Esophagus (tissue), 2 donors: ENCODE data around the gene DRAM1. TPM values are rescaled to one million over a fixed set of nuclear protein-coding genes. Genes with fewer than 3 reads are reported as not detected.

Source experiments
- H3K27ac ChIP-seq, 2 donors: one replicate each; pipeline ENCODE4 v1.5.1; 2013; ENCODE audit warnings: low read depth in 2 of 2, mild to moderate bottlenecking in 2 of 2, inconsistent platforms in 1 of 2, low read length in 1 of 2, moderate library complexity in 1 of 2
- H3K27me3 ChIP-seq, 2 donors: one replicate each; pipeline ENCODE4 v1.6.1; 2013; ENCODE audit warnings: low read length in 2 of 2, control low read depth in 1 of 2, mild to moderate bottlenecking in 1 of 2; ENCODE audit not compliant: insufficient read depth in 2 of 2, control insufficient read depth in 1 of 2
- H3K36me3 ChIP-seq, 2 donors: one replicate each; pipeline ENCODE4 v1.6.1; 2013; ENCODE audit warnings: low read length in 1 of 2; ENCODE audit not compliant: control insufficient read depth in 2 of 2, insufficient read depth in 2 of 2
- H3K4me1 ChIP-seq, 2 donors: one replicate each; pipeline ENCODE4 v1.6.1; 2013; ENCODE audit warnings: low read length in 1 of 2; ENCODE audit not compliant: control insufficient read depth in 2 of 2, insufficient read depth in 2 of 2
- H3K4me3 ChIP-seq, 2 donors: one replicate each; pipeline ENCODE4 v1.5.1; 2013; ENCODE audit warnings: low read length in 2 of 2, mild to moderate bottlenecking in 2 of 2, low read depth in 1 of 2, moderate library complexity in 1 of 2
- H3K9me3 ChIP-seq, 2 donors: one replicate each; pipeline ENCODE4 v1.6.1; 2013; ENCODE audit warnings: mild to moderate bottlenecking in 2 of 2, low read depth in 1 of 2, low read length in 1 of 2, moderate library complexity in 1 of 2; ENCODE audit not compliant: control insufficient read depth in 2 of 2, insufficient read depth in 1 of 2
- whole genome bisulfite sequencing, 2 donors: extraction: QIAGEN DNeasy Blood & Tissue Kit; methylation state at CpG; one replicate each; pipeline ENCODE4 v1.1.7; 2013; 5-methylcytosine and 5-hydroxymethylcytosine counted together
- polyA plus RNA-seq, 2 donors: library from polyadenylated mRNA; stranded (reverse); fragments of 200-250 nt; gene quantifications; one replicate each; pipeline ENCODE4 v1.2.3, GENCODE V29; 2013
- donor health status: healthy with polysubstance abuse.
- donor health status: Bipolar disorder and iron deficiency.

The DRAM1 gene
- polyA plus RNA-seq, 2 donors: 2.8 TPM

- WGBS, 2 donors: 56 to 73% methylated on average over 15 of the region's 15 CpGs
- Histone ChIP-seq H3K36me3 (no peaks in the 10 kb centered on the region), H3K9me3 (no peaks in the 10 kb centered on the region), H3K27me3 (no peaks in the 10 kb centered on the region), H3K4me1 (no peaks in the 10 kb centered on the region), H3K27ac (no peak overlapping the region), H3K4me3 (no peak overlapping the region)
Measured at GRCh38 chr12:101945369-101946232, 68.2 kb downstream of the DRAM1 start.

GRCh38 chr12:101946233-101946611, 68.8 kb downstream of the DRAM1 start:
- Histone ChIP-seq H3K9me3 (no peaks in the 10 kb centered on the region), H3K27ac (no peak overlapping the region), H3K36me3 (no peaks in the 10 kb centered on the region), H3K4me3 (no peak overlapping the region), H3K4me1 (no peaks in the 10 kb centered on the region), H3K27me3 (no peaks in the 10 kb centered on the region)
- 79 to 93% methylated on average over 1 of the region's 1 CpG for WGBS, 2 donors

DNA sequence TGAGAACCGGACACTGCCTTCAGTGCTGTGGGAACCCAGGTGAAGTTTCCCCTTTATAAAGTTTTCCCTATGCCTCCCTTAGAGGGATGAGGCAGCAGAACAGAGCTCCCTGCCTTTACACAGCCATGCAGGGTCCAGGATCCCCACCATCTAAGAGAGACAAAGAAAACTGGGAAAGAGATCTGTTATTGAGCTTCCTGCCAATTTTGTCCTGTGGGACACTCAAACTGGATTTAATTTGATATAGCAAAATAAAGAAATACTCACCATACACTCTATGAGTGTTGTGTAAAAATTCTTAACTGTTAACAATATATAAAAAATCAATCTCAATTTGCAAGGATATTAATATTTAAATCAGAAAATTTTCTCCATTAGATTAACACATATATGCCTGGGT, 69.9 kb downstream of the DRAM1 start:
- H3K36me3 ChIP-seq: no peaks in the 10 kb centered on the region
- H3K4me3 ChIP-seq: no peak overlapping the region
- no peaks in the 10 kb centered on the region for H3K9me3 ChIP-seq
- H3K4me1 ChIP-seq: no peaks in the 10 kb centered on the region
- no peaks in the 10 kb centered on the region for H3K27me3 ChIP-seq
- 91 to 95% methylated on average over 1 of the region's 1 CpG for WGBS, 2 donors
- no peak overlapping the region for H3K27ac ChIP-seq

GRCh38 chr12:101948365-101948764, 71.0 kb downstream of the DRAM1 start:
- no peaks in the 10 kb centered on the region for H3K27me3 ChIP-seq
- H3K4me1 ChIP-seq: no peaks in the 10 kb centered on the region
- WGBS, 2 donors: 89 to 90% methylated on average over 3 of the region's 3 CpGs
- no peak overlapping the region for H3K4me3 ChIP-seq
- H3K36me3 ChIP-seq: no peaks in the 10 kb centered on the region
- H3K27ac ChIP-seq: no peak overlapping the region
- no peaks in the 10 kb centered on the region for H3K9me3 ChIP-seq

- no peaks in the 10 kb centered on the region for H3K4me1 ChIP-seq
- WGBS, 2 donors: 77 to 81% methylated on average over 6 of the region's 6 CpGs
- no peak overlapping the region for H3K4me3 ChIP-seq
- H3K27me3 ChIP-seq: no peaks in the 10 kb centered on the region
- H3K9me3 ChIP-seq: no peaks in the 10 kb centered on the region
- H3K27ac ChIP-seq: no peak overlapping the region
- no peaks in the 10 kb centered on the region for H3K36me3 ChIP-seq
Measured at GRCh38 chr12:101951002-101951670, 73.8 kb downstream of the DRAM1 start.

DNA sequence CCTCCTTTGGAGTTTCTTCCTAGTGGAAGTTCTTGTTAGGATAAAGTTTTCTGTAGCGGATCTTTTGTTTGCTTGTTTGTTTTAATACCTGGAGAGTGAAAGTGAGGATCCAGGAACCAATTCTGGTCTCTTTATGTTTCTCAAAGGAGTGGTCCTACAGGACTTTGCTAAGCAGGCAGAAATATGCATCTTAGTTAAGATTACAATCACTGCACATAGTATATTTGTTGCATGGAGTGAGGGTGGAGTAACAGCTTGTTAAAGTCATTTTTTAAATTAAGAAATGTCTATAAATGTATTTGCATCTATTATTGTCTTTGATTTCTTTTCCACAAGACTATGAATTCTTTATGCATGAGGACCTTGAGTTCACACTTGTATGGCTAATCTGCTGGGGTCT, 76.7 kb downstream of the DRAM1 start:
- Histone ChIP-seq H3K4me1 (no peaks in the 10 kb centered on the region), H3K9me3 (no peaks in the 10 kb centered on the region), H3K36me3 (no peaks in the 10 kb centered on the region), H3K27me3 (no peaks in the 10 kb centered on the region), H3K27ac (no peak overlapping the region), H3K4me3 (no peak overlapping the region)
- WGBS, 2 donors: 88 to 91% methylated on average over 1 of the region's 1 CpG

GRCh38 chr12:101954676-101955075, 77.3 kb downstream of the DRAM1 start:
- Histone ChIP-seq H3K27me3 (no peaks in the 10 kb centered on the region), H3K9me3 (peaks cover 0 to 1% of the 10 kb centered on the region in 2 donors), H3K36me3 (no peaks in the 10 kb centered on the region), H3K4me3 (no peak overlapping the region), H3K27ac (no peak overlapping the region), H3K4me1 (no peaks in the 10 kb centered on the region)
- 87 to 100% methylated on average over 1 of the region's 1 CpG for WGBS, 2 donors

DNA sequence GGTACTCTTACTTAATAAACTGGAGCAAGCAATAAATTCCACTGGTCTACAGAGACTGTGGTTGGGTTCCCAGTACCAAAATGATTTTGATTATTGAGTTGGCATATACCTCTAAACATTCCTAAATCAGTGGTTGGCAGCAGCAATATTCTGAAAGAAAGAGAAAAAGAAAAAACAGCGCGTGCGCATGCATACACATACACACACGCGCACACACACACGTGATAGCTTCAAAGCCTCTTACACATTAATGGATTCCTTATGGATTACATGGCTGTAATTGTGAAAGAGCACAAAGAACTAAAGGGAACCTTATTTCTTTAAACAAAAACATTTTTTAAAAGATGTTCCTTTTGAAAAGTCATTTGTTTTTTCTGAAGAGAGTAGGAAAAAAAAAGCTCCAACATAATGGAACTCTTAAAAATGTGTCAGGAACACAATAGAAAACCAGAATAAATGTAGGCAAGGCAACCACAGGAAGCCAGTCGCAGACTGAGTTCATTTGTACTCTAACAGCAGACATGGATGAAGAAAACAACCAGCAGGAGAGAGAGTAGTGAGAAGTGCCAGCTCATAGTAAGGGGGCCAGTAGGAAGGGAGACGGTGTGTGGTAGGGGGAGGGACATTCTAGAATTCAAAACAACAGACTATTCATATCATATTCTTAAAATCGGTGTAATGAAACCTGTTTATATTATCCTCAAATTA, 80.0 kb downstream of the DRAM1 start:
- 64 to 72% methylated on average over 9 of the region's 9 CpGs for WGBS, 2 donors
- H3K4me3 ChIP-seq: no peak overlapping the region

GRCh38 chr12:101959607-101960006, 82.2 kb downstream of the DRAM1 start:
- 93 to 95% methylated on average over 2 of the region's 2 CpGs for WGBS, 2 donors
- H3K27me3 ChIP-seq: no peaks in the 10 kb centered on the region

More for the DNA sequence above, 80.0 kb downstream of the DRAM1 start:
- no peaks in the 10 kb centered on the region for H3K36me3 ChIP-seq
- H3K9me3 ChIP-seq: peaks cover 0 to 3% of the 10 kb centered on the region in 2 donors
- no peaks in the 10 kb centered on the region for H3K27me3 ChIP-seq
- no peaks in the 10 kb centered on the region for H3K4me1 ChIP-seq
- no peak overlapping the region for H3K27ac ChIP-seq

More at GRCh38 chr12:101959607-101960006, 82.2 kb downstream of the DRAM1 start:
- H3K9me3 ChIP-seq: peaks cover 0 to 3% of the 10 kb centered on the region in 2 donors
- no peak overlapping the region for H3K27ac ChIP-seq
- H3K36me3 ChIP-seq: no peaks in the 10 kb centered on the region
- H3K4me3 ChIP-seq: no peak overlapping the region
- H3K4me1 ChIP-seq: no peaks in the 10 kb centered on the region
